Osteocyte (in vitro differentiated cells): ENCODE results near the gene FBN1. TPM values are rescaled to one million over a fixed set of nuclear protein-coding genes. Genes with fewer than 3 reads are reported as not detected.

ENCODE experiments used
- DNase-seq: peaks from one replicate; pipeline ENCODE4 v3.0.0; 2021; ENCODE audit warnings: mixed read lengths; ENCODE audit not compliant: unreplicated experiment; ENCODE audit errors: extremely low spot score
- H3K27ac Mint-ChIP-seq: one replicate; pipeline ENCODE4 v1.8.0; 2021; ENCODE audit warnings: mild to moderate bottlenecking, mixed read lengths; ENCODE audit not compliant: unreplicated experiment
- H3K27me3 Mint-ChIP-seq: one replicate; pipeline ENCODE4 v1.8.0; 2021; ENCODE audit warnings: mixed read lengths; ENCODE audit not compliant: unreplicated experiment
- H3K36me3 Mint-ChIP-seq: one replicate; pipeline ENCODE4 v1.8.0; 2021; ENCODE audit warnings: mixed read lengths; ENCODE audit not compliant: unreplicated experiment
- H3K4me1 Mint-ChIP-seq: one replicate; pipeline ENCODE4 v1.8.0; 2021; ENCODE audit warnings: mixed read lengths; ENCODE audit not compliant: unreplicated experiment
- H3K4me3 Mint-ChIP-seq: one replicate; pipeline ENCODE4 v1.8.0; 2021; ENCODE audit warnings: mild to moderate bottlenecking, moderate library complexity, mixed read lengths; ENCODE audit not compliant: unreplicated experiment
- H3K9me3 Mint-ChIP-seq: one replicate; pipeline ENCODE4 v1.8.0; 2021; ENCODE audit warnings: mixed read lengths; ENCODE audit not compliant: unreplicated experiment
- total RNA-seq: library from RNA; stranded (reverse); gene quantifications from 2 replicates; pipeline ENCODE4 v1.2.1, GENCODE V29; 2021
- TF ChIP-seq, protein P1 (sequence below): fragments of 200-600 bp; sonication (generic); IDR thresholded peaks from 2 replicates; pipeline ENCODE4 v1.5.0; 2021; ENCODE audit warnings: antibody characterized with exemption, mild to moderate bottlenecking, moderate library complexity

Gene FBN1
- total RNA-seq, 1 donor from 2014 or later, result 1,012 TPM

DNA sequence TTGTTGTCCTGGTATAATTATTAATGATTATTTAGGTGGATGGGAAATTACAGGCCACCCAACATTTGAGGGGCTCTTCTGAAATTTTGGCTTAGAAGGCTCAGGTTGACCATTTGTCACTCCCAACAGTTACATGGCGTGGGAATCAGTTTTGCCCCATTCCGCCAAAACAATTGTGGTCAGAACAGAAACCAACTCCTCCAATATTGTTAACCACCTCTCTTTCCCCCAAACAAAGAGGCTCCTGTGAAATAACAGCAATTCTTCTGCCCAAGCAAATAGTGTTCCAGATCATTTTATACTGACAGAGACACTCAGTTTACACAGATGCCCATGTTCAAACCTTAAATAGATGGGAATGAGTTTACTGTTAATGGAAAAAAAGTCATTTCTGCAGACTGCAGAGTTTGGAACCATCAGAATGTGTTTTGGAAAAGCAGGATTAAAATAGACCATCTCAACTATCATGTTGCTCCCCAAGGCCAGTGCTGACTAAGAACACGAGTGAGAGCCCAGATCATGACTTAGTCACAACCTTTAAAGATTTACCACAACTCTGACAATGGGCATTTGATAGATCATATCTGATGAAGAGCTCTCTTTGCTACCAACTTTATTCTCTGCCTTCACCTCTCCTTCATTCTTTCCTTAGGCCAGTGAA lies 212.2 kb downstream of the FBN1 start:
- H3K36me3 Mint-ChIP-seq, result peaks cover 78% of the 10 kb centered on the region
- no peaks in the 10 kb centered on the region for H3K27me3 Mint-ChIP-seq
- peaks cover 24% of the 10 kb centered on the region for H3K4me1 Mint-ChIP-seq
- H3K27ac Mint-ChIP-seq, result peak overlapping the region; percentile 59
- H3K9me3 Mint-ChIP-seq, result no peaks in the 10 kb centered on the region
- H3K4me3 Mint-ChIP-seq, result no peak overlapping the region
- TF ChIP-seq, protein P1, sequence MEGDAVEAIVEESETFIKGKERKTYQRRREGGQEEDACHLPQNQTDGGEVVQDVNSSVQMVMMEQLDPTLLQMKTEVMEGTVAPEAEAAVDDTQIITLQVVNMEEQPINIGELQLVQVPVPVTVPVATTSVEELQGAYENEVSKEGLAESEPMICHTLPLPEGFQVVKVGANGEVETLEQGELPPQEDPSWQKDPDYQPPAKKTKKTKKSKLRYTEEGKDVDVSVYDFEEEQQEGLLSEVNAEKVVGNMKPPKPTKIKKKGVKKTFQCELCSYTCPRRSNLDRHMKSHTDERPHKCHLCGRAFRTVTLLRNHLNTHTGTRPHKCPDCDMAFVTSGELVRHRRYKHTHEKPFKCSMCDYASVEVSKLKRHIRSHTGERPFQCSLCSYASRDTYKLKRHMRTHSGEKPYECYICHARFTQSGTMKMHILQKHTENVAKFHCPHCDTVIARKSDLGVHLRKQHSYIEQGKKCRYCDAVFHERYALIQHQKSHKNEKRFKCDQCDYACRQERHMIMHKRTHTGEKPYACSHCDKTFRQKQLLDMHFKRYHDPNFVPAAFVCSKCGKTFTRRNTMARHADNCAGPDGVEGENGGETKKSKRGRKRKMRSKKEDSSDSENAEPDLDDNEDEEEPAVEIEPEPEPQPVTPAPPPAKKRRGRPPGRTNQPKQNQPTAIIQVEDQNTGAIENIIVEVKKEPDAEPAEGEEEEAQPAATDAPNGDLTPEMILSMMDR, result no peak
- no peak for DNase-seq

DNA sequence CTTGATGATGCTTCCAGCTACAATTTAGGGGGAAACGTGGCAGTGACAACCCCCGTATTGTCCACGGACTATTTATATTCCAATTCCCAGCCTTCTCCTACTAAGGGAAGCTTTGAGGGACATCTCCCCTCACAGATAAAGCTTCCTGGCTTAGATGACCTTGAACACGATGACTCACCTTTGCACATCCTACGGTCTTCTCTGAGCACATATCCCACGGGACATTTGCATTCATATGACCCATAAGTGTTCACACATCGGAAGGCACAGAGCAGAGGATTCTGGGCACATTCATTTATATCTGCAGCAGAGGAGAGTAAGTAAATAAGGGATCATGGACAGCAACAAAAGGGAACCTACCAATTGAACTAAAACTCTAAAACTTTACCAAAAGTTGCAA lies 212.8 kb downstream of the FBN1 start:
- Mint-ChIP-seq H3K4me1 (peaks cover 29% of the 10 kb centered on the region), H3K9me3 (no peaks in the 10 kb centered on the region), H3K27me3 (no peaks in the 10 kb centered on the region), H3K4me3 (no peak overlapping the region), H3K27ac (no peak overlapping the region), H3K36me3 (peaks cover 77% of the 10 kb centered on the region)
- DNase-seq, result no peak
- TF ChIP-seq, protein P1, result no peak

DNA sequence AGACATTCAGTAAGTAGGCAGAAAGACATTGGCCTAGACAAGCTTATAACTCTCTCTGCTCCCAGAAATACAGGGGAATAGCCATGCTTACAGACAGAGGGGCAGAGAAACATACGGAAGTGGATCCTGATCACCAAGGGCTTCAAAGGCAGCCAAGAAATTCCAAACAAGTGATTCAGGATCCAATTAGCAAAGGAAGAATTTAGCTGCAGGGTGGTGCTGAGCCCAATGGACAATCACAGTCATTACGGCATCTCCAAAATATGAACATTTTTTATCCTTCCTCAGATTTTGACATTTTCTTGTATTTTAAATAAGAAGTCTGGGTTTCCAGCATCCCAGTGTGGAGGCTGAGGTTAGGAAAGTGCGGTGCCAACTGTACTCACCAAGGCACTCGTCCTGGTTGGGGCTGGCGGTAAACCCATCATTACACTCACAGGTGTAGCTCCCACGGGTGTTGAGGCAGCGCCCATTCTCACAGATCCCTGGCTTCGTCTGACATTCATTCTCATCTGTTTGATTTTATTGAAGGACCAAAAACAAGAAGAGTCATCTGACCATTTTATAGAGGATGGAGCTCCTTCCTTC lies 217.5 kb downstream of the FBN1 start:
- no peak for DNase-seq
- no peak overlapping the region for H3K4me3 Mint-ChIP-seq
- TF ChIP-seq, protein P1, result no peak
- H3K27me3 Mint-ChIP-seq, result no peaks in the 10 kb centered on the region
- H3K27ac Mint-ChIP-seq, result peak overlapping the region; percentile 77
- peaks cover 77% of the 10 kb centered on the region for H3K36me3 Mint-ChIP-seq
- peaks cover 38% of the 10 kb centered on the region for H3K4me1 Mint-ChIP-seq
- no peaks in the 10 kb centered on the region for H3K9me3 Mint-ChIP-seq

DNA sequence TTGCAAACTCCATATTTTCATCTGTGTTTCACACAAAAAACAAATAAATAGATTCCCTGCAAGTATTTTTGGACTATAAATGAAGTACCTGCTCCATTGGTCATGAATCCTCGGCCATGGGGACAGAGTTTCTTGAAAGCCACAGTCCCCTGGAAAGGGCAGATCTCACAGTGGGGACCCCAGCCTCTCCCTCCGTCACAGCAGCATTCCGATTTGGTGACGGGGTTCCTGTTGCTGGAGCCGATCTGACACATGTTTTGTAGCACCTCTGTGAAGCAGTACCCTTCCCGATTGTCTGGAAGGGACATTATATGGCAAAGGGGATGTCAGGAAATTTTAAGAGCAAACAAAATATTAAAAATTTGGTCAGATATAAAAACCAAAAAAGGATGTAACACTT lies 218.0 kb downstream of the FBN1 start:
- DNase-seq, result no peak
- Mint-ChIP-seq H3K4me3 (no peak overlapping the region), H3K27ac (peak overlapping the region; percentile 77)

DNA sequence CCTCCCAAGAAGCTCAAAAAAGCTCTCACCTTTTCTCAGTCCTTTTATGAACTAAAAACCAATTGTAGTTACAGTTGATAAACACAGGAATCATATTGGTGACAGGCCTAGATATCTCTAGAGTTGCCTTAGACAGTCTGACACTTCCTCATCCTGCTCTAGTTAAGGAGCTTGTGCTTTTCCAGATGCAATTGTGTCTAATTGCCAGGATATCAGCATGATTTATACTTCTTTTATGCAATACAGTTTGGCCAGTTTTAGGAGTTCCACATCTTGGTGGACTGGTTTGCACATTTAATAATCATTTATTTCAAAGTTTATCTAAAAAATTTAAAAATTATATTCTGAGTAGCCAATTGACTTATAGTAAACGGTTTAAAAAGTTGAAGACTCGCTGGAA lies 218.6 kb downstream of the FBN1 start:
- Mint-ChIP-seq H3K4me1 (peaks cover 38% of the 10 kb centered on the region), H3K36me3 (peaks cover 76% of the 10 kb centered on the region), H3K4me3 (no peak overlapping the region), H3K27ac (peak overlapping the region; percentile 71), H3K9me3 (no peaks in the 10 kb centered on the region), H3K27me3 (no peaks in the 10 kb centered on the region)
- no peak for DNase-seq
- TF ChIP-seq, protein P1, result no peak

More for the DNA sequence above, 218.0 kb downstream of the FBN1 start:
- peaks cover 76% of the 10 kb centered on the region for H3K36me3 Mint-ChIP-seq
- H3K9me3 Mint-ChIP-seq, result no peaks in the 10 kb centered on the region
- peaks cover 38% of the 10 kb centered on the region for H3K4me1 Mint-ChIP-seq
- H3K27me3 Mint-ChIP-seq, result no peaks in the 10 kb centered on the region
- TF ChIP-seq, protein P1, result no peak
